HG02973 (cell line): Measurements from ENCODE around the gene PLAAT4.
A peak's percentile ranks its signal among the peaks of the same experiment; 100 is the strongest.
"Not testable (repeated sequence)": the region's sequence is repeated elsewhere in the genome, so short reads cannot be mapped to it uniquely, and the experiment has no call there.

Experiments used
- ATAC-seq: cut with Tn5 transposase; IDR thresholded peaks from one replicate; pipeline ENCODE4 v1.9.1; 2021; ENCODE audit warnings: moderate library complexity; ENCODE audit not compliant: unreplicated experiment

The PLAAT4 gene

DNA sequence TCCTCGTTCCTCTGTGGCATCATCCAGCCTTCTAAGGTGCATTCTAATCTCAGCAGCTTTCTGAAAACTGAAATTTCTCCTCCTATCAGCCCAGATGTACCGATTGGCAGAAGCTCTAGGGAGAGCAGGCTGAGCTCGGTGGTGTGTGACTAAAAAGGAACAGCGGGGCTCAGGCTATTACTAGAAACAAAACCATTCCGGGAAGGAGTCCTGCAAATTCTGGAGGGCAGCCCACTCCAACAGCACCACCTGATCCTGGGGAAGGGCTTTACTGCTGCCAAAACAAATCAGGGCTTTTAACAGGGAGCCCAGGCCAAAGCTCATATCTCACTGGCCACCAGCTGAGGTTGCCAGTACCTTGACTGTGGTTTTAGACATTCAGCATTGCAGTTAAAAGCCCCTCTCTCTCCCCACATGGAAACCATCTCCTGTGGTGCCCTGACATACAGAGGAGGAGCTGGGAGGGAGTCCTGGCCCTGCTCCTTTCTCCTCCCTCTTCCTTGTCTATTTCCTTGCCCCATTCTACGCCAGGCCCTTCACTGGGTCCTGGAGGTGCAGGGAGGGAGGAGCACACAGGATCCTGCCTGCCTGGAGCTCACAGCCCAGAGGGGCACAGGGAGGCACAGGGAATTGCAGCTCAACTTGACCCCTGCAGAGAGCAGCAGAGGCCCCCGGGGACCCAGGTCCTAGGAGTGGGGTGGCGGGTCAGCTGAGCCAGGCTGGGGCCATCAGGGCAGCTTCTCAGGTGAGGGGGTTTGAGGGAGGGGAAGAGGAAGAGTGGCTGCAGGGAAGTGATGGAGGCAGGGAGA is 889 bp downstream of the PLAAT4 start:
- no peak for ATAC-seq

DNA sequence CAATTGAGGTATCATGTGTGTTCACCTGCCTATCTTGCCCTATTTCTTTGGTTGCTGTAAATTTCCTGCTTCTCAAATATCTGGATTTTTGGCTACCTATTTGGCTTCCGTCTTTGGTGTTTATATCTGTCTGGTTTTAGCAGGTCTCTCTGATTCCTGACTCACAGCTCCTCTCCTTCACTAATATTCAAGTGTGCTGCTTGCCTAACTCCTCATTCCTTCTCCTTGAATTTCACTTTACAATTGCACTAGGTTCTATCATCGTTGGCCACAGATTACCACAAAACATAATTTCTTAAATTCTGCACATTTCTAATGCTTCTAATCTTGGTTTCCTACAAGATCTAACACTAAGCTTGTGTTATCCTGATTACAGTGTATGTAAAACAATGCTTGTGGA is 5.9 kb downstream of the PLAAT4 start:
- not testable (repeated sequence) for ATAC-seq

DNA sequence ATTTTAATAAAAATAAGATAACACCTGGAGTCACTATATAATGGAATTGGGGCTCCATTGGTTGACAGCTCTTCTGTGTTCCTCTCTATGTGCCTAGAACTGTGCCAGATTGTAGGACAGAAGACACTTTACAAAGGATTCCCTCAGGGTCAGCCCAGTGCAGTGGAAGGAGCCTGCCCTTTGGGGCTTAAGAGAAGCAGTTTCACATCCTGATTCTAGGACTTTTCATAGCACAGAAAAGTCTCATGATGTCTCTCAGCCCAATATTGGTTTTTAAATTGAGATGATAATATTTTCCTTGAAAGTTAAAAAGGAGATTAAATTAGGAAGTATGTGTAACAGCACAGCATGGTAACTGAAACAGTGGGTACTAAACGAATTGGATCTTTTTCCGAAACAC is 7.1 kb downstream of the PLAAT4 start:
- ATAC-seq = no peak

DNA sequence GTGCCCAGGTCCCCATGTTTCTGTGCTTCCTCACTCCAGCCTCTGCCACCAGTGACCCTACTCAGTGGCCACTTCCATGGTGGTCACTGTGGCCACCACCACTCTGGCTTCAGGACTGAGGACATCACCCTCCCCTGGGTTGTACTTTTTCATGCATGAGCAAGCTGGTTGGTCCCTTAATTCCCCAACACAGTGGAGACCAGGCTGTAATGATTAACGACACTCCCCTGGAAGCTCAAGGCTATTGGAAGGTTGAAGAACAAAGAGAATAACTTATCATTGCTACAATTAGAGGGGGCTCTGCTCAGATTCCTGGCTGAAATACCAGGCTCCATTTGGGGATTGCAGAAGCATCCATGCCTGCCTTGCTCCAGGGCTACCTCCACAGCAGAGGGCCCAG is 10.5 kb downstream of the PLAAT4 start:
- no peak for ATAC-seq

DNA sequence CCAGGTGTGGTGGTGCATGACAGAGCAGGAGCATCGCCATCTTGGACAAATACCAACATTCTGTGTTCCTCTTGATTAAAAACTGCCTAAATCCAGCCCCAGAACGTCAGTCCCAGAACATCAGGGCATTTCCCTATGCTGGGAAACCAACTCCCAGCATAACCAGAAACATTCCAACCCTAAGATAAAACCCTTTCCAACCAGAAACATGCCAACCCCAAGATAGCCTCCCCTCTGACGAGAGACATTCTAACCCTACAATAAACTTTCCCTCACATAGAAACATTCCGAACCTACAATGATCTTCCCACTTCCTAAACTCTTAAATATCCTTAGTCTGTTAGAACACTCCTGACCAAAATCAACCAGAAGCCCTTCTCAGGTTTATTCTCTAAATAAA is 11.6 kb downstream of the PLAAT4 start:
- no peak for ATAC-seq

DNA sequence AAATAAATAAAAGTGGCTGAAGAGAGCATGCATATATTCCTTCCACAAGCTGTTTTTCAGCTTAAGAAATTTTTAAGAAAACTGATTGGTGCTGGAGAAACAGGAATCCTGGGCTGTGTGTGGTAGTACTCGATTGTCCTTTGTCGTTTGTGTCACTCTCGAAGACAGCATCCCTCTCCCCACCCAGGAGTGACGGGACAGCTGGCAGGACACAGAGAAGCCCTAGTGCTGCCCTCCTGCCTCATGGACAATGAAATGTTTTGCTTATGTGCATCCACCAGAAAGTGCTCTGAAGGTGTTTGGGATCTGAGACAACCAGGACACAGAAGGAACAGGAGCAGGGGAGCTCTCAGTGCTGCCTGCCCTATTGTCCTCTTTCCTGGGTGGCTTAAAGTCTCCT is 12.8 kb downstream of the PLAAT4 start:
- ATAC-seq = no peak

DNA sequence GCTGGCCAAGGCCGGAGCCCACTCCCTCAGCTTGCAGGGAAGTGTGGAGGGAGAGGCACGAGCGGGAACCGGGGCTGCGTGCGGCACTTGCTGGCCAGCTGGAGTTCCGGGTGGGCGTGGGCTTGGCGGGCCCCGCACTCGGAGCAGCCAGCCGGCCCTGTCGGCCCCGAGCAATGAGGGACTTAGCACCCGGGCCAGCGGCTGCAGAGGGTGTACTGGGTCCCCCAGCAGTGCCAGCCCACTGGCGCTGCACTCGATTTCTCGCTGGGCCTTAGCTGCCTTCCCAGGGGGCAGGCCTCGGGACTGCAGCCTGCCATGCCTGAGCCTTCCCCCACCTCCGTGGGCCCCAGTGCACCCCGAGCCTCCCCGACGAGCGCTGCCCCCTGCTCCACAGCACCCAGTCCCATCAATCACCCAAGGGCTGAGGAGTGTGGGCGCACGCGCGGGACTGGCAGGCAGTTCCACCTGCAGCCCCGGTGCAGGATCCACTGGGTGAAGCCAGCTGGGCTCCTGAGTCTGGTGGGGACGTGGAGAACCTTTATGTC is 13.6 kb downstream of the PLAAT4 start:
- ATAC-seq = not testable (repeated sequence)

DNA sequence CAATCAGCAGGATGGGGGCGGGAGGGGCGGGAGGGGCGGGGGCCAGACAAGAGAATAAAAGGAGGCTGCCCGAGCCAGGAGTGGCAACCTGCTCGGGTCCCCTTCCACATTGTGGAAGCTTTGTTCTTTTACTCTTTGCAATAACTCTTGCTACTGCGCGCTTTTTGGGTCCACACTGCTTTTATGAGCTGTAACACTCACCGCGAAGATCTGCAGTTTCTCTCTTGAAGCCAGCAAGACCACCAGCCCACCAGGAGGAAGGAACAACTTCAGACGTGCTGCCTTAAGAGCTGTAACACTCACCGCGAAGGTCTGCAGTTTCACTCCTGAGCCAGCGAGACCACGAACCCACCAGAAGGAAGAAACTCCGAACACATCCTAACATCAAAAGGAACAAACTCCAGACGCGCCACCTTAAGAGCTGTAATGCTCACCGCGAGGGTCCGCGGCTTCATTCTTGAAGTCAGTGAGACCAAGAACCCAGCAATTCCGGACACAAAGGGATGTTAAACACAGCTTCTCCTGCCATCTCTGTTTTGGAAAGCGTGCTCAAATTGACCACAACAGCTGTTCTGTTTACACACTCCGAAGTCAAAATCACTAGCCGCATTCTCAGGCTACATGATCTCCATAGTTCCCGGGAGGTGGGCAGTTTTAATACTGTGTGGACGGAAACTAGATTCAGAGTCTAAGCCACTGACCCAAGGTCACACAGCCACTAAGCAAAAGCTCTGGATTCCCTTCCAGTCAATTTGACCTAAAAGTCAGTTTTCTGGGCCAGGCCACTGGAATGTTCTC is 14.7 kb downstream of the PLAAT4 start:
- no peak for ATAC-seq

DNA sequence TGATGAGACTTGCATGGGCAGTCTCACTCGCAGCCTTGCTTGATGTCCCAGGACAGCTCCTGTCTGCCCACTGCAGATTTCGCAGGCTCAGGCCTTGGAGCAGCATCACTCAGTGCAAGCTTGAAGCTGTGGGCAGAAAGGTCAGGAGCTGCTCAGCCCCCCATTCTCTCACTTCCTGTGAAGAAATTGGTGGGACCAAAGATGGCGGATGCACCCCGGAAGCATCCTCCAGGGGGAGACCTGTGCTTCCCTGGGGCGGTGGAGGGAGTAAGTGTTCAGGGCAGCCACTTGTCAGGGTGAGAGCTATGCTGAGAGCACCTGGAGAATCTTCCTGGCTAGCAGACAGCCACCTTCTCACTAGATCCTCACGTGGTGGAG is 15.3 kb downstream of the PLAAT4 start:
- ATAC-seq = no peak

DNA sequence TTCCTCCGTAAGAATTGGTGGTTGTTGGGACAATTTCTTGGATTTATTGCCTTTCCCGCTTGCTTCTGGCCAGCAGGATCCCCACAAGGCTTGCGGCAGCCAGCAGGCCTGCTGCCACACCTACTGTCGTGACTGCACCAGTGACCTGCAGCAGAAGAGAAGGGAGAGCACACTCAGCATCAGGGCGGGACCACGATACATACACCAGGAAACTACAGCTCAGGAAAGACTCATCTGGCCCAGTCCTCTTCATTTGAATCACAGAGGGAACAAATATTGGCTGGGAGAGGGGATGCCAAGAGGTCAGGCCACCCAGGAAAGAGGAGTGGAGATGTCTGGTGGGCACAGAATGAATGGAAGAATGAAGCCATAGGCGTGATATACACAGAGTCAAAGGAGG is 16.3 kb downstream of the PLAAT4 start:
- no peak for ATAC-seq

DNA sequence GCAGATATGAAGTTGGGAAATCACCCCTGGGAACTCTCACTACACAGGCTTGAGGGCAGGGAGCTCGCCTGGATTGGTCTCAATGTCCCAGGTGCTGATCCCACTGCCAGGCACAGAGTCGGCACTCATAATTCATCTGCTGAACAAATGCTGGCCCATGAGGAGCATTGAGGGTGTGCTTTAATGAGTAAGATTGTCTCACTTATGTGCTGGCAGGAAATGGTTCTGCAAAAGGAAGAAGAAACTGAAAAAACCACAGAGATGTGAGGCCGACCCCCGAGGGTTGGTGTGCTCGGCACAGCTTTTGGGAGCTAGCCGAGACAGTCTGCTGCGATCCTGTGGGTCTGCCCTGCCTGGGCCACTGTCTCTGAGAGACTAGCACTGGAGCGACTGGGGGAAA is 17.2 kb downstream of the PLAAT4 start:
- ATAC-seq = peak; percentile 77

DNA sequence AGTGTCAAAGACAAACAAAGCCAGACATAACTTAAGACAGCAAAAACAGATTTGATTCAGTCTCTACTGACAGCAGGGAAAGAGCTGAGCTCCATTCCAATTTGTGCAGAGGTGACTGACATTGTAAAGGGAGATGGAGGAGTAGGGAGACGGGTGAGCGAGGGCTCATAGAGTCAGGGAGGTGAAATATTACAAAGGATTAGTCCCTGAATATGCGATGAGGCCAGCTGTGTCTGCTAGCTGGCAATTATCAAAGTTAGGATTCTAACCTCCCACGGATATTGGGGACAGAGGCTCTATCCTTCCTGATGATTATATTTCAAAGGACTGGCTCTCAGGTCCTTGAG is 18.2 kb downstream of the PLAAT4 start:
- no peak for ATAC-seq

DNA sequence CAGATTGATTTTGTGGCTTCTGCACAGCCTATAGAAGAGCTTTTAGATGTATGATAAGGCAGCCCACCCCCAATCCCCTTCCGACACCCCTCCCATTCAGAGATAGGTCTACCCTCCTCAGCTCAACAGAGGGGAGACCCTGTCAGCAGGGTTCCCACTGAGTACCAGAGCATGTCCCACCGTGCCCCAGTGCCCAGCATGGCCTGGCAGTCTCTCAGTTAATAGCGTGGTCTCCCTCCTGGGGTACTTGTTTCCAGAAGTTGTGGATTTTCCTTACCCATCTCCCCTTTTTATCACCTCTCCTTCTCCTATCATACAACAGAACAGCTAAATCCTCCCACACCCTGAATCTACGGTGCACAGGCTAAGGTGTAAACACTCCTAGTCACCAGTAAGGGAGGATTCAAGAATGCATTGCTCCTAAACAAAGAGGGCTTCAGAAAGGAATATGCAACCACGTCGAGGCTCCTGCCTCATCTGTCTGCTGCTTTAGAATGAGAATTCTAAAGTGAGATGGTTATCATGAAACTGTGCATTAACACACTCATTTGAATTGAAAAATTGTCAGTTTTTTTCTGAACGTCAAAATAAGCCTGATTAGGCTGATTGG is 19.9 kb downstream of the PLAAT4 start:
- ATAC-seq = no peak

DNA sequence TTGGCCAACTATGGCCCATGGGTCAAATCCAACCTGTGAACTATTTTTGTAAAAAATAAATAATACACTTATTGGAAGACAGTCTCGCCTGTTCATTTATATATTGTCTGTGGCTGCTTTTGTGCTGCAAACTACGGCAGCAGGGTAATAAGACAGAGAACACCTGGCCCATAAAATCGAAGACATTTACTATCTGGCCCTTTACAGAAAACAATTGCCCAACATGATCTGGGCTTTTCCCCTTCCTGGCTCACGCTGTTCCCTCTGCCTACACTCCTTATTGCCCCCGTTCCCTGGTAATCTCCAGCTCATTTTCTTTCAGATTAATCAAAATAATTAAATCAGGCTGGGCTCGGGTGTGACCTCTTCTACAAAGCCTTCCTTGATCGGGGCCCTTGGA is 21.0 kb downstream of the PLAAT4 start:
- ATAC-seq = no peak

DNA sequence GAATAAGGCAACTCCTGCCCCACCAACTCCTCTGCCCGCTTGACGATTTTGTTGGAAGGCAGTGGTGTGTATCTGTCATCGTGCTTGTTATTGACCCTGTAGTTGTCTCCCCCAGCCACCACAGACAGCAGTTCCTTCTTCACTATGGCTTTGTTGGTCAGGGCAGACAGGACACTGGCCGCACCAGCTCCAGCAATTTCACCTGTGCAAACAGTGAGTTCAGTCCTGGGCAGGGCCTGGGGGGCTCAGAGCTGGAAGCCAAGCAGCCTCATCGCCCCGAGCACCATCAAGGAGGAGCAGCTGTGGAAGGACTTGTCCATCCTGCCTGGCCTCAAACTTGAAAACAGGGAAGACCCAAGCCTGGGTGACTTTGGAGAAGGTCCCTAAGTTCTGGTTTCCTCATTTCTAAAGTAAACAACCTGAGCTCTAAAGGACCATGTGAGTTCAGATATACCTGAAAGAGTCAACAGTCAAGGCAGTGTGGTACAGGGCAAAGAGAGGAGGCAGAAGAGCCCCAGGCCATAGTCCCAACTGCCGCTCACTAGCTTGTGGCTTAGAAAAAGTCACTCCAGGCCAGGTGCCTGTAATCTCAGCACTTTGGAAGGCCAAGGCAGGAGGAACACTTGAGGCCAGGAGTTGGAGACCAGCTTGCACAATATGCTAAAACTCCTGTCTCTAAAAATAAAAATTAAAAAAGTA is 22.0 kb downstream of the PLAAT4 start:
- ATAC-seq = no peak

DNA sequence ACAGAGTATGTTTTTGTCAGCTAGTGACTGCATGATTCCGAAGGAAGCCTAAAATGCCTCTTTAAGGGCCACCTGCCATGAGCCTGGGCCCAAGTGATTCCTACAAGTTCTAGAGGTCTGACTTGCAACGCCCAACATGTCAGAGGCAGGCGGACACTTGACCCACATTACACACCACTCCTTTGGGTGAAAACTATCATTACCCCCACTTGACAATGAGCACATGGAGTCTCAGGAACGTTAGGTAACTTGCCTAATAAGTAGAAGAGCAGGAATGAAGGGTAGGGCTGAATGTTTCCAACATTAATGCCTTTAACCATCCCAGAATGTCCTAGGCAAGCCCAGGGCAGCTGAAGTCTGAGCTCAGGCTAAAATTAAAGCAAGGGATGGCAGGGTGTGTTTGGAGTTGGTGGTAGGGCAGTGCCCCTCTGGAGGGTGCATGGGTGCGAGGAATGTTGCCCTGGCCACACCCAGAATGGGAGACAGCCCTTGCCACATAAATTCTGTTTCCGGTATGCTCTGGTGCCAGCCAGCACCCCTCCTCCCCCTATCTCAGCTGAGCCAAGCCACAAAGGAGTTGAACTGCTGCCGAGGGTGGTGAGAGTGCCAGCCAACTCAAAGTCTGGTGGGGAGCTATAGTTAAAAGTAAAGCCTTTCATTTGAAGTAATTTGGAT is 24.0 kb downstream of the PLAAT4 start:
- no peak for ATAC-seq

DNA sequence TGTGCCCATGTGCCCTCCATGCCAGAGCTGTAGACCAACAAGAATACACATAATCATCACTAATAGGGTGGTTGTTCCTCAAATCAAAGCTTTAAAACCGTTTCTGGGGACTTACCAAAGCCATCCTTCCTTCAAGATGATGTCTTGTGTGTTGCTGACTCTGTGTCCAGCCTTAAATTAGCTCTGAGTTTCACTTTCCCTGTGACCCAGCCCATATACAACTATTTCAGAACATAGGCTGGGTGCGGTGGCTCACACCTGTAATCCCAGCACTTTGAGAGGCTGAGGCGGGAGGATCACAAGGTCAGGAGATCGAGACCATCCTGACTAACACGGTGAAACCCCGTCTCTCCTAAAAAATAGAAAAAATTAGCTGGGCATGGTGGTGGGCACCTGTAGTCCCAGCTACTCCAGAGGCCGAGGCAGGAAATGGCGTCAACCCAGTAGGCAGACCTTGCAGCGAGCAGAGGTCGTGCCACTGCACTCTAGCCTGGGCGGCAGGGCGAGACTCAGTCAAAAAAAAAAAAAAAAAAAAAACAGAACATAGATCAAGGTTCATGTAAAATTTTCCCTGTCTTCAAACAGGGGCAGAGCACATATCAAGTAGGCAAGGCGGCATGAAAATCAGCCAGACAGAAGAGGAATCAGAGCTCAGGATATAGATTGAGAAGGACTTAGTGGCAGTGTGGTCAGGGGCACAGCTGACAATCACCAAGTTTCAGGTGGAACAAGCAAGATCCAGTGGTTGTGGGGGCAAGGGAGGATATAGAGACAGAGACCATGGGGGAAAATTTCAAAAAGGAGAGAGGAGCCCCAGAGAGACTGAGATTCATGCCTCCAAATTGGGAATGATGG is 26.8 kb downstream of the PLAAT4 start, which contains the start of gene PLAAT2:
TSS of gene PLAAT2 (minus strand) at position 179 of the 855 bp plus-strand sequence. CDS start at position 124, 55 bp downstream.
- no peak for ATAC-seq

DNA sequence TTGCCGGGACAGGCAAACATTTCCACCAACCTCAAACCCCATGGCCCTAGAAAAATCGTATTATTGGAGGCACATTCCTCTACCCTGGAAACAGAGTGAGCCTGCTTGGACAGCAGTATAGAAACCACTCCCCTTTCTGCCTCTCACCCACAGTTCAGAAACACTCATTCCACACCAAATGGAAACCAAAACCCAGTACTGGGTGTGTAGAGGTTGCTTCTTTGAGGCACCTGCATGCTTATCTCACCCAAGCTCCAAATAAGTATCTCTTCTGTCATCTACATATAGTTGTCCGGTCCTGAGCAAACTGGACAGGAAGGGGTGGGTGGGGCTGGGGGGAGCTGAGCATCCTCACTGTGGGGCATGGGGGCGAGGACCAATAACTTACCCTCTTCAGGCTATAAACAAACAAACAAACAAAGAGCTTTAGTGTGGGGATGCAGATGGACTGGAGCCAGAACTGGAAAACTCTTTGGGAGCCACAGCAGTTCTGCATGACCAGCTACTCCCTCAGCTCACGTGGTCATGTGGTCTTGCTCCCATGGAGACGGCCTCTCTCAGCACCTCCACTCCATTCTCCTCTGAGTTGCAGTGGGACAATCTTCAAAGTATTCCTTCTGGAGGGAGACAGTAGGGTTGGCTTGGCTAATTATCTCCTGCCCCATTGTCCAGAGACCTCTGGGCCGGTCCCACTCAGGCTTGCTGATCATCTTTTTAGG is 27.6 kb downstream of the PLAAT4 start:
- ATAC-seq = peak; percentile 55

DNA sequence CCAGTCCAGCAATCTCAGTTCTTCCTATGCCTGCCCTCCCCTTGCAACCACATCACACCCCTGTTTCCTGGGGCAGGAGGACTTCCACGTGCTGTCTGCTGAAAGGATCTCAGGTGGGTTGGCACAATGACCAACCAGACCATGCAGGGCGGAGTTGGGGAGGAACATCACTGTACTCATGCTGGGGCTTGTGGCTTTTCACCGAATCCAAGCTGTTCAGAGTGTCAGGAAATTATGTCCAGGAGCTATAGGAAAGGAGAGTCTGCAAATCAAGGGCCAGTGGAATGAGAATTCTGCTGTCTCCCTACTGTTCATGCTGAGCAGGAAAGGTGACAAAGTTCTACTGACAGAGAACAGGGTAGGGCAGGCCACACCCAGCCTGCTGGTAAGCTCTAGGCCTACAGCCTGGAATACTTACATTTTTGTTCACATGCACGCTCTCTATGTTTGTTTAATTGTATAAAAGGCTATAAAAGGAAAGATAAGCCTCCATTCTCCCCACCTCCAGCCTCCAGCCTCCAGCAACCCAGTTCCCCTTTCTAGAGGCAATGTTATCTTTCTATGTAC is 28.3 kb downstream of the PLAAT4 start:
- ATAC-seq = no peak
